Measurements from ENCODE around the gene CLMP. TPM values are rescaled to one million over a fixed set of nuclear protein-coding genes. Genes with fewer than 3 reads are reported as not detected.

Gene CLMP
- total RNA-seq, 2 donors from 2014 or later: 3.3 to 13.2 TPM

- H3K9ac ChIP-seq (ENCODE audit: low read depth in 2 of 2, low read length in 2 of 2): no peak overlapping the region
- H3K36me3 ChIP-seq: no peaks in the 10 kb centered on the region
- DNase-seq: peak; percentile 53
- H3K4me3 ChIP-seq: no peak overlapping the region
- no peaks in the 10 kb centered on the region for H3K27me3 ChIP-seq
- intact Hi-C loops (cut with DNase I): loop anchor here (2.0 kb wide), 1 partner anchor 81 kb away; no protein-coding TSS in a partner anchor
- TF ChIP-seq, protein P1, sequence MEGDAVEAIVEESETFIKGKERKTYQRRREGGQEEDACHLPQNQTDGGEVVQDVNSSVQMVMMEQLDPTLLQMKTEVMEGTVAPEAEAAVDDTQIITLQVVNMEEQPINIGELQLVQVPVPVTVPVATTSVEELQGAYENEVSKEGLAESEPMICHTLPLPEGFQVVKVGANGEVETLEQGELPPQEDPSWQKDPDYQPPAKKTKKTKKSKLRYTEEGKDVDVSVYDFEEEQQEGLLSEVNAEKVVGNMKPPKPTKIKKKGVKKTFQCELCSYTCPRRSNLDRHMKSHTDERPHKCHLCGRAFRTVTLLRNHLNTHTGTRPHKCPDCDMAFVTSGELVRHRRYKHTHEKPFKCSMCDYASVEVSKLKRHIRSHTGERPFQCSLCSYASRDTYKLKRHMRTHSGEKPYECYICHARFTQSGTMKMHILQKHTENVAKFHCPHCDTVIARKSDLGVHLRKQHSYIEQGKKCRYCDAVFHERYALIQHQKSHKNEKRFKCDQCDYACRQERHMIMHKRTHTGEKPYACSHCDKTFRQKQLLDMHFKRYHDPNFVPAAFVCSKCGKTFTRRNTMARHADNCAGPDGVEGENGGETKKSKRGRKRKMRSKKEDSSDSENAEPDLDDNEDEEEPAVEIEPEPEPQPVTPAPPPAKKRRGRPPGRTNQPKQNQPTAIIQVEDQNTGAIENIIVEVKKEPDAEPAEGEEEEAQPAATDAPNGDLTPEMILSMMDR (IDR thresholded peaks at IDR 0.05): peak; percentile 39
- peak overlapping the region; percentile 25 for H3K27ac ChIP-seq
- H3K4me1 ChIP-seq: no peaks in the 10 kb centered on the region
- no peaks in the 10 kb centered on the region for H3K9me3 ChIP-seq
Measured at GRCh38 chr11:123166071-123166559, 28.9 kb downstream of the CLMP start.

GRCh38 chr11:123164732-123165450, 30.2 kb downstream of the CLMP start:
- TF ChIP-seq, protein P1 (IDR thresholded peaks at IDR 0.05): no peak
- H3K4me1 ChIP-seq: no peaks in the 10 kb centered on the region
- intact Hi-C loops (cut with DNase I): no loop called here

GRCh38 chr11:123163621-123164020, 31.4 kb downstream of the CLMP start:
- DNase-seq: no peak
- H3K27ac ChIP-seq: no peak overlapping the region
- H3K27me3 ChIP-seq: no peaks in the 10 kb centered on the region
- H3K4me1 ChIP-seq: no peaks in the 10 kb centered on the region
- H3K9ac ChIP-seq (ENCODE audit: low read depth in 2 of 2, low read length in 2 of 2): no peak overlapping the region
- no peak overlapping the region for H3K4me3 ChIP-seq
- H3K9me3 ChIP-seq: no peaks in the 10 kb centered on the region
- intact Hi-C loops (cut with DNase I): no loop called here
- TF ChIP-seq, protein P1 (IDR thresholded peaks at IDR 0.05): no peak
- no peaks in the 10 kb centered on the region for H3K36me3 ChIP-seq

More at GRCh38 chr11:123164732-123165450, 30.2 kb downstream of the CLMP start:
- H3K36me3 ChIP-seq: no peaks in the 10 kb centered on the region
- H3K9me3 ChIP-seq: no peaks in the 10 kb centered on the region
- H3K4me3 ChIP-seq: no peak overlapping the region
- H3K9ac ChIP-seq (ENCODE audit: low read depth in 2 of 2, low read length in 2 of 2): no peak overlapping the region
- H3K27ac ChIP-seq: no peak overlapping the region
- no peaks in the 10 kb centered on the region for H3K27me3 ChIP-seq
- DNase-seq: no peak

DNA sequence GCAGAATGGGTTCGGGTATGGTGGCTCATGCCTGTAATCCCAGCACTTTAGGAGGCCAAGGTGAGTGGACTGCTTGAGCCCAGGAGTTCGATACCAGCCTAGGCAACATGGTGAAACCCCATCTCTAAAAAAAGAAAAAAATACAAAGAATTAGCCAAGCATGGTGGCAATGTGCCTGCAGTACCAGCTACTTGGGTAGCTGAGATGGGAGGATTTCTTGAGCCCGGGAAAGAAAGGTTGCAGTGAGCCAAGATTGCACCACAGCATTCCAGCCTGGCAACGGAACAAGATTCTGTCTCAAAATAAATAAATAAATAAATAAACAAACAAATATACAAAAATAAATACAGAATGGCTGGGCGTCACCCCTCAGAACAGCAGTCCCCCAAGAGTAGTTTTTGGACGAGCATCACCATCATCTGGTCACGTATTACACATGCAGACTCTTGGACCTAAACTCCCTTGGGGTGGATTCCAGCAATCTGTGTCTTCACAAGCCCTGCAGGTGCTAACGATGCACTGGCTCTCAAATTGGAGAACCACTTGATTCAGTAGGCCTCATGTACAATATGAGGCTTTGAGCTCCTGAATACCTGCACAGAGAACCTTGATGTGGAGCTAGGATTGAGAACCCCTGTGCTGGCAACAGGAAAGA, 33.5 kb downstream of the CLMP start:
- DNase-seq: no peak
- no peak overlapping the region for H3K9ac ChIP-seq (ENCODE audit: low read depth in 2 of 2, low read length in 2 of 2)
- no peaks in the 10 kb centered on the region for H3K36me3 ChIP-seq
- H3K4me1 ChIP-seq: no peaks in the 10 kb centered on the region
- H3K9me3 ChIP-seq: no peaks in the 10 kb centered on the region
- H3K27me3 ChIP-seq: no peaks in the 10 kb centered on the region
- no peak overlapping the region for H3K4me3 ChIP-seq
- H3K27ac ChIP-seq: no peak overlapping the region
- intact Hi-C loops (cut with DNase I): no loop called here
- TF ChIP-seq, protein P1 (IDR thresholded peaks at IDR 0.05): no peak

DNA sequence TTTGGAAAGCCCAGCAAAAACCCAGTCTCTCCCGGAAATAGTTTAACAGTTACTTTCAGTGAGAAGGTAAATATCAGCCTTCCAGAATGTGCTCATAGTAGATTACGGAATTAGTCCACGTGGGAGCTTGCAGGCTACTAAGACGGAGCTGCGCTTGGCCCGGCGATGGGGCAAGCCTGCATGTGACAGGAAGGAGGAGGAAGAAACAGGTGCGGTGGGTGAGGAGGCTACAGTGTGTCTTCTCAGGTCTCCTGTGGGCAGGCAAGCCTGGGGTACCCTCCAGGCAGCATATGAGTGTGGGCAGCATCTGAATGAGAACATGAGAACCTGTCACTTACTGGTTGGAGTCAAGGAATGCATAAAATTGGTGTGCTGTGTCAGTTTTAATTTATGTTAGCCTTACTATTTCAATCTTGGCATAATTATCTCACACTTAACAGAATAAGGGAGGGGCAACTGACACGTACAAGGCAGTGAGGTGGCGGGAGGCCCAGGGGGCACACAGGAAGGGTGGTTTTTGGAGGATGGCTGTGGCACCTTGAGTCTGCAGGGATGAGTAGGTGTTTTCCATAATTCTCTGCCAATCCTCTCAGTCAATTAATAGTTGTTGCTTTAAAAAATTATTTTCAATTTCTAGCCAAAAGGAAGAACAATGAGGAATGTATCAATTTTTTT, 35.7 kb downstream of the CLMP start:
- TF ChIP-seq, protein P1 (IDR thresholded peaks at IDR 0.05): no peak
- H3K36me3 ChIP-seq: no peaks in the 10 kb centered on the region
- no peaks in the 10 kb centered on the region for H3K4me1 ChIP-seq
- H3K9me3 ChIP-seq: no peaks in the 10 kb centered on the region
- intact Hi-C loops (cut with DNase I): no loop called here
- H3K27ac ChIP-seq: no peak overlapping the region
- H3K4me3 ChIP-seq: no peak overlapping the region
- no peak overlapping the region for H3K9ac ChIP-seq (ENCODE audit: low read depth in 2 of 2, low read length in 2 of 2)
- H3K27me3 ChIP-seq: no peaks in the 10 kb centered on the region
- DNase-seq: no peak

Data from colonic mucosa (tissue), 4 donors.